HG03565 (cell line): ENCODE results near the gene RBM12.

Source experiments
- ATAC-seq: cut with Tn5 transposase; IDR thresholded peaks from one replicate; pipeline ENCODE4 v1.9.1; 2021; ENCODE audit warnings: mild to moderate bottlenecking, moderate library complexity; ENCODE audit not compliant: unreplicated experiment

RBM12 gene

GRCh38 chr20:35626386-35627001 is 38.2 kb downstream of the RBM12 start:
- ATAC-seq = no peak

DNA sequence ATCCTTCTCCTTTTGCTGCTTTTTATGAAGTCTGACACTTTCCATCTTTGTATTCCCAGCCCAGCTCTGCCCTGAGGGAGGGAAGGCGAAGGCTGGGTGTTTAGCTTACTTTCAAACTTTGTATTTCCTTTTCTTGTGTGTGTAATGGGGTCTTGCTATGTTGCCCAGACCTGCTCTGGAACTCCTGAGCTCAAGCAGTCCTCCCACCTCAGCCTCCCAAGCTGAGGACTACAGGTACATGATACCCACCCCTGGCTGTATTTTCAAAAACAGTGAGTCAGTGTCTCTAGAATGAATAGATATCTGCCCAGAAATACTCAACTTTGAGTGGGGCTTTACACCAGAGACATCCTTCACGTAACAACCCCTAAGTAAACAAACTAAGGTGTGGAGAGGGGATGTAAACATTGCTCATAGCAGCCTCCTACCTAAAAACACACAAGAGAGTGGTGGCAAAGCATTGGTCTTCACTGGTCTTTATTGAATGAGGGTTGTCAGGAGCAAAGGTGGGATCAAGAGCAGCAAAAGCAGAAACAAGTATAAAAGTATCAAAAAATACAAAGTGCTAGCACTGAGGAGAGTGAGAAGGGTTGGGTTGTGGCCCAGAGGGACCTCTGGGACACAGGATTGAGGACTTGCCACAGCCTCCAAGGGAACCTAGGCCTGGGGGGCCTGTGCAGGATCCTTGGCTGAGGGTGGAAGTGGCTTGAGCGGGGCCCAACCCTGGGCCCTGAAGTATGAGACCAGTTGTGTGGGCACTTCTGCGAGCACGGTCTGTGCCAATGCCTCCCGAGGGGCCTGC is 38.9 kb downstream of the RBM12 start:
- no peak for ATAC-seq

GRCh38 chr20:35621560-35621946 is 43.1 kb downstream of the RBM12 start:
- ATAC-seq = no peak

DNA sequence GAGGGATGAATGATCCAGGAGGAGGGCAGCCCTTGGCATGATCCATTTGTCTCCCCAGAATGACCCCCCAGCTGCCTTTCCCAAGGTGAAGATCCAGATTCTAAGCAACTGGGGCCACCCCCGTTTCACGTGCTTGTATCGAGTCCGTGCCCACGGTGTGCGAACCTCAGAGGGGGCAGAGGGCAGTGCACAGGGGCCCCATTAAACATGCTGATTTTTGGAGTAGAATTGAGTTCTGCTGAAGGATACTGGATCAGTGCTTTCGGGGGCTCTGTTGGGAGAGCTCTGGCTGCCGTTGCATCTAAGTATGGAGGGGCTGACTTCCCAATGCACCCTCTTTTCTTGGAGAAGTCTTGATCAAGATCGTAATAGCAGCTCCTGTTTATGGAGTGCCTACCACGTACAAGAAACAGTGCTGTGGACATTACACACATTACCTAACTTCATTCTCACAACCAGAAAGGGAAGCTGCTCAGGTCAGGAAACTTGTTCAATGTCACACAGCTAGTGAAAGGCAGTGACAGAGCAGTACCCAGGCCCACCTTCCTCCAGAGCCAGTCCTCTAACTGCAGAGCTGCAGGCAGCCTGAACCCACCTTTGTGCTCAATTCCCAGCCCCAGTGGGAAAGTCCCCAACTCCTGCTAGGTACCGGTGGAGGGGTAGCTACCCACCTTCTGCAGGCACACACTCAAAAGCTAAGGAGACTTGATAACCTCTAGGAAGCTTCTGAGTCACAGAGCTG is 43.7 kb downstream of the RBM12 start:
- ATAC-seq = no peak

- no peak for ATAC-seq
Measured at GRCh38 chr20:35619196-35620095, 45.3 kb downstream of the RBM12 start.

DNA sequence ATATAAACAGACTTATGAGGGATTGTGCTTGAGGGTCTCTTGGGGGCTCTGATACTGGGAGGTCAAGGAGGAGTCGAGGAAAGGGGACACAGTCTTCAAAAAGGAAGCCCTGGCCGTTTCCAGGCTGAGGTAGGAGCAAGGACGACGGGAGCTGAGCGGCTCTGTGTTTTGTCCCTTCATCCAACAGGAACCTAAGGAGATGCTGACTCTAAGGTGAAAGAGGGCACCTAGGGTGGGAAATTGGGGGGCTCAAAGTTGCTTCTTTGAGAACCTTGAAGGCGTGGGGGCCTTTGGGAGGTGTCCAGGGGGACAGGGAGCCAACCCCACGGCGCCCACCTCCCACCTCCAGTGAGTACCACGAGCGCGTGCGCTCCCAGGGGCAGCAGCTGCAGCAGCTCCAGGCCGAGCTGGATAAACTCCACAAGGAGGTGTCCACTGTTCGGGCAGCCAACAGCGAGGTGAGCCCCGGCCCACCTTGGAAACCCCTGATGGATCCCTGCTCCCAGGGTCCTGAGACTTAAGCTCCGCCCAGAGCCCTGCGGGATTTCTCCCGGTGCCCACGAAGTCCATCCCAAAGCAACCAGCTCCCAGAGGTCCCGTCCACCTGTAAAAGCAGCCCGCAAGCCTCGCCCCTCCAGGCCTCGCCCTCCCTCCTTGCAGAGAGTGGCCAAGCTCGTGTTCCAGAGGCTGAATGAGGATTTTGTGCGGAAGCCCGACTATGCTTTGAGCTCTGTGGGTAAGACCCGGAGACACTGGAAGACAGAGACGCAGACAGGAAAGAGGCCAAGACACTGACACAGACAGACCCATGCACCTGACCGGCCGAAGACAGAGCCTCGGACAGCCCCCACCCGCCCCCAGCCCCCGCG is 46.2 kb downstream of the RBM12 start:
- no peak for ATAC-seq

- ATAC-seq = no peak
Measured at GRCh38 chr20:35617397-35618262, 47.1 kb downstream of the RBM12 start.

GRCh38 chr20:35616465-35617396 is 48.0 kb downstream of the RBM12 start:
- ATAC-seq = no peak

GRCh38 chr20:35615667-35616464 is 48.8 kb downstream of the RBM12 start, which contains the start of gene SPAG4:
SPAG4 (plus strand) TSS chr20:35615829; CDS start chr20:35616004, 175 bp downstream.
- ATAC-seq = peak; percentile 68

GRCh38 chr20:35611482-35611881 is 53.2 kb downstream of the RBM12 start:
- ATAC-seq = no peak

DNA sequence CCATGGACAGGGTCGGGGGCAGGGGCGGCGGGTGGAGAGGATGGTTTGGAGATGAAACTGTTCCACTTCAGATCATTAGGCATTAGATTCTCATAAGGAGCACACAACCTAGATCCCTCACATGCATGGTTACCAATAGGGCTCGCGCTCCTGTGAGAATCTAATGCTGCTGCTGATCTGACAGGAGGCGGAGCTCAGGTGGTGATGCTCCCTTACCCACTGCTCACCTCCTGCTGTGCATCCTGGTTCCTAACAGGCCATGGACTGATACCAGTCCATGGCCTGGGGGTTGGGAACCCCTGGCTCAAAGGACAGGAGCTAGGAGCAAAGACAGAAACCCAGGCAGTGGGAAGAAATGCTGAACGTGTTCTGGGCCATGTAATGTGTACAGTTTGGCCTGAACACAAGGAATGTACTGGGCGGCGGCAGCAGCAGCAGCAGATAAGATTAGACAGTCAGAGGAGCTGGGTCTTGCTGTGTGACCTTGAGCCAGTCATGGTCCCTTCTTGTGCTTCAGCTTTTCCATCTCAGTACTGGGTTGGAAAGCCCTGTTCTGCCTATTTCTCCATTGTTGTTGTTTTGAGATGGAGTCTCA is 53.8 kb downstream of the RBM12 start:
- ATAC-seq = no peak

- no peak for ATAC-seq
Measured at GRCh38 chr20:35607003-35607735, 57.5 kb downstream of the RBM12 start.

GRCh38 chr20:35606127-35606526 is 58.6 kb downstream of the RBM12 start:
- ATAC-seq = no peak

DNA sequence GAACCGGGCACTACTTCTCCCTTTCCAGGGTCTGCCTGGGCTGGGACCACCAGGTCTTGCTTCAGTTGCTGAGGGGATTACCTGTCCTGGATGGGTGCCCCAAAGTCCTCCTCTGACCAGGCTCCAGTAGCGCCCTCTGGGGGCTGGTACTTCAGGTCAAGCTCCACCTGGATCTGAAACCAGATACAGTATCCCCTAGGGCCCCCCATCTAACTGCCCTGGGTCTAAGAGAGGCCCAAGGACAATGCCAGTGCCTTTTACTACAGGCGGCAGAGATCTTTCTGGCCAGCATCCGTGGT is 60.3 kb downstream of the RBM12 start:
- ATAC-seq = no peak

GRCh38 chr20:35603695-35604448 is 60.8 kb downstream of the RBM12 start:
- ATAC-seq = no peak
